Activated T-helper 1 cell treated with Interleukin-2 at 50 U/mL for 16 hours (primary cell): ENCODE measurements around the gene NECAB2.

ENCODE experiments used
- DNase-seq: peaks from one replicate; pipeline ENCODE4 v3.0.0-alpha.2; 2020; ENCODE audit warnings: low read depth

Gene NECAB2

DNA sequence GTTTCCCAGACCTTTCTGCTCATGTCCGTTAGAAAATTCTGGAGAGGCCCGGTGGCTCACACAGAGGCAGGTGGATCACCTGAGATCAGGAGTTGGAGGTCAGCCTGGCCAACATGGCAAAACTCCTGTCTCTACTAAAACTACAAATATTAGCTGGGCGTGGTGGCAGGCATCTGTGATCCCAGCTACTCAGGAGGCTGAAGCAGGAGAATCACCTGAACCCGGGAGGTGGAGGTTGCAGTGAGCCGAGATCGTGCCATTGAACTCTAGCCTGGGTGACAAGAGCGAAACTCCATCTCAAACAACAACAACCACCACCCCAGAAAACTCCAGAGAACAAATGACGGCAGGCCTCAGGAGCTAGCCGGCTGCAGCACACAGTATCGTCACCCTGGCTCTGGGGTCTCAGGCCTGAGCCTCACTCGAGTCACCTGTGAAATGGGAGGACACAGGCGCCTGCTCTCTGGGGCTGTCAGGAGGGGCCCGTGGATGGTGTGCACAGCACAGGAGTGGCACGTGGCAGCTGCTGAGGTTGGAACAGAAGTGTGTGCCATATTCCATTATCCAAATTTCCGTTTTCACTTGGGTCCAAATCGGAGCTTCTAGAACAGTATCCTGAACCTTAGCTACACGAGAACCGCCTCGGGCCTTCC, 77.9 kb downstream of the NECAB2 start:
- no peak for DNase-seq

GRCh38 chr16:84047206-84047605, 79.2 kb downstream of the NECAB2 start:
- DNase-seq, result no peak

DNA sequence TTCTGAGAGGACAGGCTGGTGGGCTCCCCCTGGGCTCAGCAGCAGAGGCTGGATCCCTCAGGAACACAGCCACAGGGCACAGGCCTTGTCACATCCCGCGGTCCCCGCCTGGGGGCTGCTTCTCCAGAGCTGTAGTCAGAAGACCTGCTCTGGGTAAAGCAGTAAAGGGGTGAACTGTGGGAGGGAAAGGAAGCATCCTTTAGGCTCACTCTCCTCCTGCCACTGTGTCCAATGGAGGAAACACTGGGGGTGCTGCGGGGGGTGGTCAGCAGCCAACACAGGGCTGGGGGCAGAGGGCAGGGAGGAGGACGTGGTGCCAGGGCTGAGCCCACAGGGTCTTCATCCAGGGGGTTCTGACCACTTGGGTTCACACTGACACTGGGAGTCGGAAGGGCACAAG, 79.6 kb downstream of the NECAB2 start:
- DNase-seq, result no peak

- DNase-seq, result no peak
Measured at GRCh38 chr16:84048270-84048669, 80.2 kb downstream of the NECAB2 start.

GRCh38 chr16:84048871-84049270, 80.8 kb downstream of the NECAB2 start:
- DNase-seq, result no peak

GRCh38 chr16:84049403-84050060, 81.5 kb downstream of the NECAB2 start:
- DNase-seq, result no peak

DNA sequence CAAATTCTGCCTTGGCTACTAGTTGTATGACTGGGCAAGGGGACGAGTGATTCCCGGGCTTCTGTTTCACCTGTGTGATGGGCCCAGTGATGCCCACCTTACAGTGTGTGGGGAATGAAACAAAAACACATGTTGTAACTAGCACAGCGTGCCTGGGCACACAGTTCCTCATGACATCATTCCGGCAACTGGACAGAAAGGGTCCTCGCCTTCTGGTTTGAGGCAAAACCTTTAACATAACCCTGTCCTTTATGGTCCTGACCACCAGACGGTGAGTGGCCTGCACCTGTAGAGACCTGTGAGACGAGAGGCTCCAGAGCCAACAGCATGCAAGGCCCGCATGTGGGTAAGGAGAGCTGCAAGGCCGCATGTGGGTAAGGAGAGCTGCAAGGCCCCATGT, 82.3 kb downstream of the NECAB2 start:
- no peak for DNase-seq

DNA sequence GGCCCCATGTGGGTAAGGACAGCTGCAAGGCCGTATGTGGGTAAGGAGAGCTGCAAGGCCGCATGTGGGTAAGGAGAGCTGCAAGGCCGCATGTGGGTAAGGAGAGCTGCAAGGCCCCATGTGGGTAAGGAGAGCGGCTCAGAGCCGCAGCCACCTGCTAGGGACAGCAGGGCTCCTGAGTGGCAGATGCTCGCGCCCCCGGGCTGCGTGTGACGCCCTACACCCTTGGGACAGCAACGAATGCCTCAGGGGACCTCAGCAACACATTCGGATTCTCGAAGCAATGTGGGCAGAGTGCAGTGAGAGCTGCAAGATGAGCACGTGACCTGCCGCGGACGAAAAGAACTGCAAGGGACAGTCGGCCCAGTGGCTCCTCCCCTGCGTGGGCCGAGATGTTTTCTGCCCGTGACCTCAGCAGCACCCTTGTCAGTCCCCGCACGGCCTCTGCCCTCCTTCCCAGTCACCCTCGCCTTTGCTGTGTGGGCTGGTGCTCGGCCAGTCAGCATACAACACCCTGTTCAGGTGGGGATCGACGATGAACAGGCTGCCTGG, 84.1 kb downstream of the NECAB2 start:
- DNase-seq, result no peak
